ENCODE data around the gene USP49. TPM values are rescaled to one million over a fixed set of nuclear protein-coding genes. Genes with fewer than 3 reads are reported as not detected.

Gene USP49
- total and polyA plus RNA-seq, 2 of the 13 experiments (the other 11 are each of a cell fraction or from before 2014, with no cell fraction given), result 2.9 to 4.3 TPM

DNA sequence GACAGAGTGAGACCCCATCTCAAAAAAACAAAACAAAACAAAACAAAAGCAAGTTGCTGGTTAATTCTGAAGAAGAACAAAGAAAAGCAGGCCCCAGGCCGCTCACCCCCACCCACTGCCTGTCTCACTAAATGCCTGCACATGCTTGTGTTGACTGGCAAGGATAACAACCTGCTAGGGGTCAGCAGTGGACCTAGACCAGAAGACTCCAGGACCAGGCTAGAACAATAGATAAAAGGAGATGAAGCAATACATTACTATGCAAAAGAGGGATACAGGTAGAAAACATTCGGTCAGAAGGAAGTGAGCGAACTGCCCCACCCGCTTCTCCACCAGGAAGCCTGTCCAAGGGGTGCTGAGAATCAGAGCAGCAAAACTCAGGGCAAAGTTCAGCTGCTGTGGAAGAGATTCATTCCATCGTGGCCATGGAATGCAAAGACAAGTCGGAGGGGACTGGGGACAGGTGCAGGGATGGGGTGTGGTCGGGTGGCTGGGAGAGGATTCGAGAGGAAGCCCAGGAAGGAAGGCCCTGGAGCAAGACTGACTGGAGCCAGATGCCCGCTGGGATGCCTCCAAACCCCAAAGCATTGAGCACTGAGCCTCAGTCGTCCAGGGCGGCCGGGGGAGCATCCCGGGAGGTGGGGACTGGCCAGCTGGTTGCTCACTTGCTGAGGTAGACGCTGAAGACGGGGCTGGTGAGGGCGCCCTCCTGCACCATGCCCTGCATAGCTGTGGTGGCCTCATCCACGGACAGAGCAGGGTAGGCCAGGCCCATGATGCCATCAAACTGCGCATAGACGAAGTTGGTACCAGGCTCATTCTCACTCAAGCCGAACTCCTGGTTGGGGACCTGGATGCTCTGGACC, 153.3 kb downstream of the USP49 start (continued):
- TF ChIP-seq UBTF (CRISPR knock-in tag; IDR thresholded peaks at IDR 0.05) (peak; percentile 40; the same call in 1 of the 2 replicates), SAFB2 (CRISPR knock-in tag; IDR thresholded peaks at IDR 0.05; ENCODE audit: borderline replicate concordance, low read depth) (no peak), MXD3 (CRISPR knock-in tag; IDR thresholded peaks at IDR 0.05) (no peak; the same call in 1 of the 2 replicates), HOXA5 (CRISPR knock-in tag; IDR thresholded peaks at IDR 0.05) (no peak), CBX5 (CRISPR knock-in tag; IDR thresholded peaks at IDR 0.05; ENCODE audit: borderline replicate concordance) (peak; percentile 29; the same call in 1 of the 2 replicates), NR2F6 (IDR thresholded peaks at IDR 0.05) (peak; percentile 70), NR2F6 (CRISPR knock-in tag; IDR thresholded peaks at IDR 0.05) (peak; percentile 75), KLF16 (CRISPR knock-in tag; IDR thresholded peaks at IDR 0.05) (peak in 1 of 2 experiments; percentile 43; a peak in 1 of 4 replicates), PPARG (CRISPR knock-in tag; conservative IDR thresholded peaks at IDR 0.05) (peak; percentile 71), ZNF451 (CRISPR knock-in tag; IDR thresholded peaks at IDR 0.05) (peak; percentile 28; the same call in 1 of the 2 replicates), ZEB1 (IDR thresholded peaks at IDR 0.05; ENCODE audit: insufficient replicate concordance, low read depth) (peak; percentile 94), ZNF234 (CRISPR knock-in tag; conservative IDR thresholded peaks at IDR 0.05) (no peak), ZNF407 (CRISPR knock-in tag; IDR thresholded peaks at IDR 0.05; ENCODE audit: not compliant biosample characterization) (no peak), FOXA3 (CRISPR knock-in tag; IDR thresholded peaks at IDR 0.05) (peak; percentile 64), MZF1 (CRISPR knock-in tag; IDR thresholded peaks at IDR 0.05; ENCODE audit: borderline replicate concordance) (no peak), MXD1 (CRISPR knock-in tag; IDR thresholded peaks at IDR 0.05) (no peak), ZMYM3 (CRISPR knock-in tag; IDR thresholded peaks at IDR 0.05) (no peak), ADNP (CRISPR knock-in tag; IDR thresholded peaks at IDR 0.05) (no peak)
